Activated CD4-positive, CD25-positive, alpha-beta regulatory T cell (primary cell): ENCODE measurements around the gene HK1.
"Not testable (repeated sequence)": the region's sequence is repeated elsewhere in the genome, so short reads cannot be mapped to it uniquely, and the experiment has no call there.

Experiments
- DNase-seq, 4 experiments: peaks; one replicate each; lab custom pipeline; 2025; lab: John Stamatoyannopoulos, UW

HK1 gene

DNA sequence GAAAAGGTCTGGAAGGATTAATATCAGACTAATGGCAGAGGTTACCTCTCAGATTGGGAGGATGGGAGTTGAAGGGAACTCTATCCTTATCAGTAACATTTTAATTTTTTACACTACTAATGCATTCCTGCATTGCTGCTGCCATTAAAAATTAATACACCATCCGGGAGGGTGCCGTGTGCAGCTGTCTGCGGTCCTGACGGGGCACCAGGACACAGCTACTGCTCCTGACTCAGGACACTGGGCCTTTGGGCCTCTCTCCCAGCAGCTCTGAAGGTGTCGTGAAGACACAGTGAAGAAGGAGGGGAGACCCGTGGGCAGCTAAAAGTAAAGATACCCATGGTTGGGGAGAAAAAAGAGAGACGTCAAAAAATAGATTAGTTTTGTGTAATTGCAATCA is 23.4 kb upstream of the HK1 start:
- DNase-seq: no peak

DNA sequence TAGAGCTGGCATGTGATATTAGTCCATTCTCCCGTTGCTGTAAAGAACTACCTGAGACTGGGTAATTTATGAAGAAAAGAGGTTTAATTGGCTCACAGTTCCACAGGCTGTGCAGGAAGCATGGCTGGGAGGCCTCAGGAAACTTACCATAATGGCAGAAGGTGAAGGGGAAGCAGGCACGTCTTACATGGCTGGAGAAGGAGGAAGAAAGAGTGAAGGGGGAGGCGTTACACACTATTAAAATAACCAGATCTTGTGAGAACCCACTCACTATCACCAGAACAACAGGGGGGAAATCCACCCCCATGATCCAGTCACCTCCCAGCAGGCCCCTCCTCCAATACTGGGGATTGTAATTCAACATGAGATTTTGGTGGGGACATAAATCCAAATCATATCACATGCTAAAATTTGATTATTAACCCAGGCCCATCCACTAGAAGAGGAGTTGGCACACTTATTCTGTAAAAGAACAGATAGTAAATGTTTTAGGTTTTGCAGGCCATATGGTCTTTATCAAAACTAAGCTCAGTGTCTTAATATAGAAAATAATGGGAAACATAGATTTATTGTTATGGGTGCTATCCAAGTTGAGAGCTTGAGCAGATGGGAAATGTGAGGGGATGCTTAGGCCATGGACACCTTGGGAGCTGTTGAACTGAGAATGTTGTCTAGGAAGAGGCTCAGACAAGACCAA is 18.6 kb upstream of the HK1 start:
- no peak for DNase-seq

DNA sequence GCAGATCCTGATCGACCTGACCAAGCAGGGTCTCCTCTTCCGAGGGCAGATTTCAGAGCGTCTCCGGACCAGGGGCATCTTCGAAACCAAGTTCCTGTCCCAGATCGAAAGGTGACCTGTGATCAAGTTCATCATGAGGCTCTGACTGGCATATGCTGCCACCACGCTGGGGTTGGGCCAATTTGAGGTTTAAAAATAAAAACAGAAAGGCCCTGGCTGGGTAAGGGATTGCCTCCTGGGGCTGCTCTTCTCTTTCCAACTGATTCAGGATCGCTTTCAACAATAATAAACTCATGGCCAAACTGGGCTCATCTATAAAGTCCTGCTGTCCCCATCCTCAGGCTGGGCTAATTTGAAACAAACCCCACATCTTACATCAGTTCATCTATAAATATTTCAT is 17.1 kb upstream of the HK1 start:
- no peak for DNase-seq

DNA sequence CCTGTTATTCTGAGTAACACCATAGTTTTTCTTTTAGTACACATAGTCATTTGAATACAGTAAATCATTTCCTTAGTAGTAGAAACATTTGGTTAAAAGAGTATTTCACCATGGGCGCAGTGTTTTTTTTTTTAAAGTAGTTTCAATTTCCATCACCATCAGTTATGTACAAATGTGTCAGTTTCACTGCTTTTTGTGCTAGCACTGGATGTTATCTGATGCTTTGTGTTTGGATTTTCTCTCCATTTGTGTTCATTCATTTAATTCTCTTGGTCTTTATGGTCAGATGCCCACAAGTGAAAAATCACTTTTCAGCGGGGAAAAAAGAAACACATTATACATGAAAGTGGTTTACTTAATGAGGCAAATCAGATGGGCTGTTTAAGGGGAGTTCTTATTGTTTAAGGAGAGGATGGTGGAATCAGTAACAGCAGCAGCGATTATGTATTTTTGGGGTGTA is 16.0 kb upstream of the HK1 start:
- no peak for DNase-seq

DNA sequence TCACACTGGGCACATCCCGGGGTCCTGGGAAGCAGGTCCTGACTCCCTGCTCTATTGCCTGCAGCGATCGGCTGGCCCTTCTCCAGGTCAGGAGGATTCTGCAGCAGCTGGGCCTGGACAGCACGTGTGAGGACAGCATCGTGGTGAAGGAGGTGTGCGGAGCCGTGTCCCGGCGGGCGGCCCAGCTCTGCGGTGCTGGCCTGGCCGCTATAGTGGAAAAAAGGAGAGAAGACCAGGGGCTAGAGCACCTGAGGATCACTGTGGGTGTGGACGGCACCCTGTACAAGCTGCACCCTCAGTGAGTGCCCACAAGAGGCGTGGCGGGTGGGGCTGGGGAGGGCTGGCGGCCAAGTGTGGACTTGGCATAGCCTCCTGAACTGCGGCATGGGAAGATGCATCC is 12.8 kb upstream of the HK1 start:
- DNase-seq: no peak

DNA sequence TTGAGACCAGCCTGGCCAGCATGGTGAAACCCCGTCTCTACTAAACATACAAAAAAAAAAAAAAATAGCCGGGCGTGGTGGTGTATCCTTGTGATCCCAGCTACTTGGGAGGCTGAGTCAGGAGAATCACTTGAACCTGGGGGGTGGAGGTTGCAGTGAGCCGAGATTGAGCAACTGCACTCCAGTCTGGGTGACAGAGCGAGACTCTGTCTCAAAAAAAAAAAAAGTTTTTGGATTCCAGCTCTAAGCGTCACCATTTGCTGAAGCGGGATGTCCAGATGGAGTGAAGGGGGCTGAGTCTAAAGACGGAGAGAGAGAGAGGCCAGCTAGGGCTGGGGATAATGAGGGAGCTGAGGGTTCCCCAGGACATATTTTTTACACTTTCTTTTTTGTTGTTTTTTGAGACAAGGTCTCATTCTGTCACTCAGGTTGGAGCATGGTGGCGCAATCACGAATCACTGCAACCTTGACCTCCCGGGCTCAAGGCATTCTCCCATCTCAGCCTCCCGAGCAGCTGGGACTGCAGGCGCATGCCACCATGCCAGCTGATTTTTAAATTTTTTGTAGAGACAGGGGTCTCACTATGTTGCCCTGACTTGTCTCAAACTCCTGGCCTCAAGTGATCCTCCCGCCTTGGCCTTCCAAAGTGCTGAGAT is 9.4 kb upstream of the HK1 start:
- DNase-seq: no peak

DNA sequence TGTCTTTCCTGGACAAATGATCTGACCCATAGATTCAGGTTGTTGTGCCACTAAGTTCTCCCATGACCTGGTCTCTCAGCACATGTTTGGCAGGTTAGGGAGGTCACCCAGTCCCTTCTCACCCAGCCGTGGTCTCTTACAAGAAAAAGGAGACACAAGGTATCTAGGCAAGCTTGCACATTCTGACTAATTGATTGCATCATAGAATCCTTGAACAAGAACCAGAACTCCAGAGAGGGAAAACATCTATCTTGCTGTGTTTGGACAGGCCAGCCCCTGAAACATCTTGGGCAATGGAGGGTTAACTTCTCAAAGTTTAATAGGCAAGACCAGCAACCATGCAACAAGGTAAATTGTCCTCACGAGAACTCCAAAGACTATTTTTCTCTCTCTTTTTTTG is 8.5 kb upstream of the HK1 start:
- DNase-seq: no peak

DNA sequence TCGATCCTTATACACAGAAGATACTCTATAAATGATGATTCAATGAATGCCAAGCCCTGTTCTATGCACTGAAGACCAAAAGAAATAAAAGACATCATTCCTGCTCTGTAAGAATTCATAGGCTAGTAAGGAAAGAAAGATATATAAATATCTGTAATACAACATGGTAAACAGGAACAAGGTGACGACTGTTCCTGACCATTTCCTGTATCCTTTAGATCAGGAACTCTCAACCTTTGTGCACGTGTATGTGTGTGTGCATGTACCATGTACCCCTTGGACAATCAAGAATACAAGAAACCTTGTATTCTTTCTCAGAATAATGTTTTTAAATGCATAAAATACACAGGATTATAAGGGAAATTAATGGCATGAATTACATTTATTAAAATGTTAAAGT is 7.3 kb upstream of the HK1 start:
- DNase-seq: no peak

DNA sequence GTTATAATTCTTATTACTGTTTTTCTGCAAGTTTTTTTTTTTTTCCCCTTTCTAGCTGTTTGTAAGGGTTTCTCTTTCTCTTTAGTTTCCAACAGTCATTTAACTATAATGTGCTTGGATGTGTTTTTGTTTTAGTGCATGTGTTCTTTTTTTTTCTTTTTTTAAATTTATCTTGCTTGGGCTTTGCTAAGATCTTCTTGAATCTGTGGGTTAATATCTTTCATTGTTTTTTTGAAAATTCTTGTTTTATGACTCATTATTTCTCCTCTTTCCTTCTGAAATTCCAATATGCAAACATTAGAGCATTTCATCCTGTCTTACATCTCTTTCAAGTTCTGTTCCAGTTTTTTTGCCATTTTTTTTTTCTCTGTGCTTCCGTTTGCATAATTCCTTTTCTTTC is 5.7 kb upstream of the HK1 start:
- DNase-seq: no peak

DNA sequence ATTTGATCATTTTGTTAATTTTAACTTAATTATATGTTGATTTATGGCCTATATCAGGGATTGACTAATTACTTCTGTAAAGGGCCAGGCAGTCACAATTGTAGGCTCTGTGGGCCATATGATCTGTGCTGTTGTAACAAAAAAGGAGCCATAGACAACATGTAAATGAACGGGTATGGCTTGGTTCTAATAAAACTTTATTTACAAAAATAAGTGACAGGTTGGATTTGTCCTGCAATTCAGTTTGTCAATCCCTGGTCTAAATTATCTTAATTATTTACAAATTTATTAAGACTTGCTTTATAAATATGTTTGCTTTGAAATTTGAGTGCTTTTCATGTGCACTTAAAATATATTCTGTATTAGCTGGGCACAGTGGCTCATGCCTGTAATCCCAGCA is 2.9 kb upstream of the HK1 start:
- DNase-seq: no peak

DNA sequence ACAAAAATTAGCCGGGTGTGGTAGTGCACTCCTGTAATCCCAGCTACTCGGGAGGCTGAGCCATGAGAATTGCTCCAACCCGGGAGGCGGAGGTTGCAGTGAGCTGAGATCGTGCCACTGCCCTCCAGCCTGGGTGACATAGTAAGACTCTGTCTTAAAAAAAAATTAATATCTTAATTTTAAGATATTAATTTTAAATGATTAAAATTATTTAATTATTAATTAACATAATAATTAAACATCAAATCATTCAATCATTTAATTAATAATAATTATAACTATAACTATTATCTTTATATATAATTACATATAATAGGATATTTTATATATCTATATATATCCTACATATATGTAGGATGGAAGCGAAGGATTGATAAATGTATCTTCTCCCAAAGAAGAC is 1.8 kb upstream of the HK1 start:
- no peak for DNase-seq

DNA sequence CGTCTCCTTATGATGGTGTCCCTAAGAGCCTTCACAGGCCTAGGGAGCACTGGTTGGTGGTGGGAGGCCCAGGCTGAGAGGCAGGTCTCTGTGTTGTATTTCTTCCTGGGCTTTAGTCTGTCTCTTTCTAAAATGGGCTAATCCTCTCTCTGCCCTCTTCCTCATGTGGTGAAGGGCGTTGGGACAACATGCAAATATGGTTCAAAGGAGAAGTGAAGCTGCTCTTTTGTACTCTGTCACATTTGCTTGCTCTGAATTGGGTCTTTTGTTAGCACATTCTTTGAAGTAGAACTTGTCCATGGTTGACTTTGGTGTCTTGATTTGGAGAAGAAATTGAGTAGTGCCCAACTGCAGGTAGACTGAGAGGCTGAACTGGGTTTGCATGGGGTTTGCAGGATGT is 814 bp downstream of the HK1 start:
- no peak for DNase-seq

DNA sequence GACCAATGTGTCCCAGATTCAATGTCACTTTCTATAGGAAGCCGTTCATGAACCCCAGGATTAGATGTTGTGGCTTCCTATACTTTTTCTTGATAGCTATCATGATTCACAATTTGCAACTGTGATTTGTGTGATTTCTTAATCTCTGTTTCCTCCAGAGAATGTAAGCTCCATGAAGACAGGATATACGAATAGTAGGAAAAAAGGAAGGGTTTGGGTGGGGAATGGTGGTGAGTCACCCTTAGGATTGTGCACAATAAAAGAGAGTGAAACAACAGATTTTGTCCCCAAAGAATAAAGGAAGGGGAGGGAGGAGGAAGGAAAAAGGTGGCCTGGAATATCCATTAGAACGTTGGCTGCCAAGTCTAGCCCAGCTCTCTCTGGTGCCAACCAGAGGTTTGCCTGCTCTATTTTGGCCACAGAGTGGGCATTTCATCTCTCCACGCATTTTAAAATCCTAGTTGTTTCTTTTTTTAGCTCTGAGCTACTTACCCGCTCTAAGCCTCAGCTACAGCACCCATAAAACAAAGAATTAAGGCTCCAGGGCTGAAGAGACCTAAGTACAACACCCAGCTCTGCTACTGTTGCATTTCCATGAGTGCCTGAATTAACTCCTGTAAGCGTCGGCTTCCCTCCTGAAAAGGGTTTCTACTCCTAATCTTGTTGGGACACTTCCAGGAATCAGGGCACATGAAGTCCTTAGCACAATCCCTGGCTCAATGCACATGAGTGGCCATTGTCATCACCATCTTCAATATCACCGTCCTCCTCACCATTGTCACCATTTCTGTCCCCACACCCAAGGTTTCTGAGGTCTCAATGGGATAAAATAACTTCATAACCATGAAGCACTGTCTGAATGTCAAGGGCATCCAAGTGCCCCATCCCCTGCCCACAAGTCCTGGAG is 3.5 kb downstream of the HK1 start:
- no peak for DNase-seq

DNA sequence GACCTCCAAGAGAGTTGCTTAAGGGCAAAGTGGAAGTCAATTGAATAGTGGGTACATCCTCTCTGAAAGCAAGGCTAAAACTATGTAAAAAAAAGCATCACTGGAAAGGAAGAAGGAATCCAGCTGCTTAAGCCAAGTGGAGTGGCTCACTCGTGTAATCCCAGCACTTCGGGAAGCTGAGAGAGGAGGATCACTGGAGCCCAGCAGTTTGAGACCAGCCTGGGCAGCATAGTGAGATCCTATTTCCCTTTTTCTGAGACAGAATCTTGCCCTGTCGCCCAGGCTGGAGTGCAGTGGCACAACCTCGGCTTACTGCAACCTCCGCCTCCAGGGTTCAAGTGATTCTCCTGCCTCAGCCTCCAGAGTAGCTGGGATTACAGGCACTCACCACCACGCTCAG is 6.1 kb downstream of the HK1 start:
- DNase-seq: not testable (repeated sequence)

DNA sequence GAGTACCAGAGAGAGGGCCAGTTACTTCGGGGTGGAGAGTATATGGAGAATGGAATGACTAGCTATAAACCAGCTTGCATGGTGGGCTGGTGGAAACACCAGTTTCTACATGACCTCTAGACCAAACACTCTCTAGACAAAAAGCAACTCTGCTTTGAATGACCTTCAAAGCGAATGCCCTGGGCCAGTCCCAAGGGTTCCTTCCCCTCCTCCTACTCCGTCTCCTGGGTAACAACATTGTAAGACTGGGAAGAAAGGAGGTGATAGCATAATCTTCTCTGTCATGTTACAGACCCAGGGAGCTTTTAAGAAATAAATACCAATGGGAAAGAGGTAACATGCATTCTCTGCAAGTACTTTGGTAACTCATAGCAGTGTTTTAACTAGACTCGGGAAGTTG is 7.4 kb downstream of the HK1 start:
- no peak for DNase-seq

DNA sequence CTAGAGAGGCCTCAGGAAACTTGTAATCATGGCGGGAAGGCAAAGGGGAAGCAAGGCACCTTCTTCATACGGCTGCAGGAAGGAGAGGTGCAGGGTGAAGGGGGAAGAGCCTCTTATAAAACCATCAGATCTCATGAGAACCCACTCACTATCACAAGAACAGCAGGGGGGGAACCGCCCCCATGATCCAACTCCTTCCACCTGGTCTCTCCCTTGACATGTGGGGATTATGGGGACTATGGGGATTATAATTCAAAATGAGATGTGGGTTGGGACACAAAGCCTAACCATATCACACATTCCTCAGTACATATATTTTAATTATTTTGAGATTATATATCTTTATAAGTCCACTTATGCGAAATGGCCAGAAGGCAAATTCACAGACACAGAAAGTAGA is 8.9 kb downstream of the HK1 start:
- DNase-seq: no peak

DNA sequence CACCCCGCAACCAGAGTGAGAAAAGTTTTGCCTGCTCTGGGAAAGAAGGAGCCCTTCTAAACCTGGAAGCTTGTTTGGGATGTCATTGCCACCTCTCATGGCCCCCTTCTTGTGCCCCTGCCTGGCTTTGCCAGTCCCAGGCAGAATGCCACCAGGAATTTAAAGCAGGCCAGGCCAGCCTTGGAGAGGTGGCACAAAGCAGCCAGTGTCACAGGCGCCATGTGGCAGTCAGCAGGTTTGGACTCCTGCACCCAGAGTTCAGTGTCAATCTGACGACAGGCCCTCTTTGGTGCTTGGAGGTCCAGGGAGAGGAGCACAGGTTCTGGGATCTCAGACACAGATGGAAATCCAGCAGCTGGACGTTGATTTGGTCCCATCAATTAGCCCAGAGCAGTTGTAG is 12.7 kb downstream of the HK1 start:
- no peak for DNase-seq

DNA sequence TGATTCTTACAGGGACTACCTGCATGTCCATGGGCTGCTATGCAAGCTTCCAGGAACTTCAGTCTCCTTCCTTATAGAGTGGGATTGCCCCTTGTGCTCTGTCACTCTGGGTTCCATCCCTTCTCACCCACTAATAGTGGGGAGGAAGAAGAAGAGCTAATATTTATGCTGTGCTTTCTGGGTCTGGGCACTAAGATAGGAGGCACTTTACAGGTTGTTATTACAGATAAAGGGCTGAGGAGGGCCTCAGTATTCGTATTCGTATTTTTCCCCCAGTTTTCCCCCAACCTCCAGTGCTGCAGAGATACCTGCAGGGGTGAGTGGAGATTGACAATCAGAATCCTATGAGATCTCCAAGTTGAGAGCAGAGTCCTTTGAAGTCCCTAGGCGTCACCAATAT is 14.2 kb downstream of the HK1 start:
- DNase-seq: no peak

DNA sequence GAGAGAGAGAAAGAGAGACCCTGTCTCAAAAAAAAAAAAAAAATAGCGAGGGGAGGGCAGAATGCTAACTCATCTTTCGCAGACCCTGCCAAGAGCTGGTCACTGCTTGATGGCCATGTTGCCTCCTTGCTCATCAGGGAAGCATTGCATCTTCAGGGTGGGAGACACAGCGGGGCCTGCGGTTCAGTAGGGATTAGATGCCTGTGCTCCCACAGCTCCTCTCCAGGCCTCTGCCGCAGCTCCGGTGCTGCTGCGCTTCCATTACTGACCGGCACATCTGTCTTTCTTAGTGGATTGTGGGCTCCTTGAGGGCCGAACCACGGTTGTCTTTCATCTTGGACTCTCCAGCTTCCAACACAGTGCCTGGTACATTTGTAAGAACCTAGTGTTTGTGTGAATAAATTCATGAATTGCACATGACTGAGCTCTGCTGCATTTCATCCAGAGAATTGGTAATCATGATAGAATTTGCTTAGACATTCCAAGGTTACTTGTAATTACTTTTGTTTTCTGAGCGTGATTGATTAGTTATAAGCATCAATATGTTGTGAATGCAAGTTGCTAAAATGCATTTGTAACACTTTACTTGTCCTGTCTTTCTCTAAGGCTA is 16.8 kb downstream of the HK1 start:
- DNase-seq: no peak

DNA sequence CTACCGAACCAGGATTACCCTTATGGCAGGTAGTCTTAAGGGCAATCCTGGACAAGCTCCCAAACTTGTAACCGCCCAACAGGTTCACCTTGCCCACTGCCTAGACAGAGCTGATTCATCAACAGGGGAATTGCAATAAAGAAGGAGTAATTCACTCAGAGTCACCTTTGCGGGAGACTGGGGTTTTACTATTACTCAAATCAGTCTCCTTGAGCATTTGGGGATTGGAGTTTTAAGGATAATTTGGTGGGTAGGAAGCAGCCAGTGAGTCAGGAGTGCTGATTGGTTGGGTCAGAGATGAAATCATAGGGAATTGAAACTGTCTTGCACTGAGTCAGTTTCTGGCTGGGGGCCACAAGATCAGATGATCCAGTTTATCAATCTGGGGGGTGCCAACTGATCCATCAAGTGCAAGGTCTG is 25.3 kb downstream of the HK1 start:
- DNase-seq: no peak

DNA sequence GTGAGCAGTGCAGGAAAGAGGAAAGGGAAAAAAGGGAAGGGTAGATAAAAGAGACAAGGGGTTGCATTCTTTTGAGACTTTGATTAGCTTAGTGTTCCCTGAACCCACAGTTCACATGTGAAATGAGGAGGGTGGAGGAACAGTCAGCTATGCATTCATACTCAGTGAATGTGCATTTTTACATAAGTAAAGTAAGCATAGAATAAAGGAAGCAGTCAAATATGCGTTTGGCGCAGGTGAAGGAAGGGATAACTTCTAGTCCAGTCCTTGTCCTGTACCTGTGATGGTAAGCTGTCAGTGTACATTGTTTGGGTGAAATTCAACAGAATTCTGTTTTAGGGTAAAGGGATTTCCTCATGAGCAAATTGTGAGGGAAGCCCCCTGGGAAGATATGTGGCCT is 28.1 kb downstream of the HK1 start:
- DNase-seq: no peak

DNA sequence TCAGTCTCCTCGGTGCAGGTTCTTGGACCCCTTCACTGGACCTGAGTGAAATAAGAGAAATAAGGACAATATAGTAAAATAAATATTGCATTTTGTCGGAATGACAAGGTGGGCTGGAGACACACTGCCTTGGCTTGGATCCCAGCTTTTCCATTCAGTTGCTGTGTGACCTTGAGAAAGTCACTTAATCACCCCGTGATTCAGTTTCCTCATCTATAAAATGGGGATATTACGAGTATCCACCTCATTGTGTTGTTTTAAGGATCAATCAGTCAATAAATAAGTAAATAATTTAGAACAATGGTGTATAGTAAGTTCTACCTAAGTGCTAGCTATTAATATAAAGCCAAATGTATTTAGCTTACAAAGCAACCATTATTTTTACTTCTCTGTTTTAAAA is 29.1 kb downstream of the HK1 start:
- DNase-seq: no peak

DNA sequence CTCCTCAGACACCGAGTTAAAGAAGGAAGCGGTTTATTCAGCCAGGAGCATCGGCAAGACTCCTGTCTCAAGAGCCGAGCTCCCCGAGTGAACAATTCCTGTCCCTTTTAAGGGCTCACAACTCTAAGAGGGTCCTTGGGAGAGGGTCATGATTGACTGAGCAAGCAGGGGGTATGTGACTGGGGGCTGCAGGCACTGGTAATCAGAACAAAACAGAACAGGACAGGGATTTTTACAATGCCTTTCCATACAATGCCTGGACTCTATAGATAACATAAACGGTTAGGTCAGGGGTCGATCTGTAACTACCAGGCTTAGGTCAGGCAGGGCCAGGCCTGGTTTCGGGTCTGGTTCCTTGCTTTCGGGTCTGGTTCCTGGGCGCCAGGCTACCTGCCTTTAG is 30.0 kb downstream of the HK1 start:
- DNase-seq: not testable (repeated sequence)
